Activated CD8-positive, alpha-beta memory T cell treated with anti-CD3 and anti-CD28 coated beads, Interleukin-2, amount 50 U/mL, for 1 hour (primary cell): ENCODE measurements around the gene RHOBTB1.
"Not testable (repeated sequence)": the region's sequence is repeated elsewhere in the genome, so short reads cannot be mapped to it uniquely, and the experiment has no call there.

Experiments
- DNase-seq: peaks from one replicate; pipeline ENCODE4 v3.0.0-alpha.2; 2020; ENCODE audit errors: extremely low read depth

Gene RHOBTB1

GRCh38 chr10:60906825-60907224 is 37.2 kb downstream of the RHOBTB1 start:
- not testable (repeated sequence) for DNase-seq

GRCh38 chr10:60906411-60906810 is 37.6 kb downstream of the RHOBTB1 start:
- no peak for DNase-seq

GRCh38 chr10:60905580-60905979 is 38.4 kb downstream of the RHOBTB1 start:
- DNase-seq: no peak

- no peak for DNase-seq
These were observed 40.9 kb downstream of the RHOBTB1 start for GRCh38 chr10:60903096-60903495.

- DNase-seq: no peak
These were observed 42.3 kb downstream of the RHOBTB1 start for GRCh38 chr10:60901561-60902235.

- no peak for DNase-seq
These were observed 44.7 kb downstream of the RHOBTB1 start for GRCh38 chr10:60899266-60899665.

GRCh38 chr10:60898321-60898720 is 45.7 kb downstream of the RHOBTB1 start:
- DNase-seq: no peak

- no peak for DNase-seq
These were observed 47.2 kb downstream of the RHOBTB1 start for GRCh38 chr10:60896810-60897209.

- DNase-seq: no peak
These were observed 48.0 kb downstream of the RHOBTB1 start for GRCh38 chr10:60896033-60896432.

GRCh38 chr10:60894786-60895185 is 49.2 kb downstream of the RHOBTB1 start:
- DNase-seq: no peak

- DNase-seq: no peak
These were observed 50.8 kb downstream of the RHOBTB1 start for GRCh38 chr10:60893231-60893630.

GRCh38 chr10:60892571-60892970 is 51.4 kb downstream of the RHOBTB1 start:
- DNase-seq: no peak

- DNase-seq: no peak
These were observed 53.2 kb downstream of the RHOBTB1 start for GRCh38 chr10:60890811-60891210.

GRCh38 chr10:60883187-60883586 is 60.8 kb downstream of the RHOBTB1 start:
- DNase-seq: no peak

- DNase-seq: no peak
These were observed 65.8 kb downstream of the RHOBTB1 start for GRCh38 chr10:60878224-60878623.

- no peak for DNase-seq
These were observed 66.2 kb downstream of the RHOBTB1 start for GRCh38 chr10:60877777-60878120.

- no peak for DNase-seq
These were observed 66.8 kb downstream of the RHOBTB1 start for GRCh38 chr10:60877061-60877776.

GRCh38 chr10:60873758-60874157 is 70.2 kb downstream of the RHOBTB1 start:
- DNase-seq: no peak

- DNase-seq: no peak
These were observed 71.5 kb downstream of the RHOBTB1 start for GRCh38 chr10:60872451-60872850.

GRCh38 chr10:60871215-60871614 is 72.8 kb downstream of the RHOBTB1 start:
- no peak for DNase-seq

GRCh38 chr10:60870803-60871202 is 73.2 kb downstream of the RHOBTB1 start:
- no peak for DNase-seq

GRCh38 chr10:60870416-60870728 is 73.6 kb downstream of the RHOBTB1 start:
- no peak for DNase-seq

GRCh38 chr10:60869652-60870415 is 74.2 kb downstream of the RHOBTB1 start:
- DNase-seq: no peak
